Body of pancreas (tissue), 4 donors: ENCODE results near the gene DGKD.

Experiments
- POLR2A ChIP-seq, 3 donors: fragments of 450-650 bp; IDR thresholded peaks; one replicate each; pipeline ENCODE4 v1.6.1; 2016; ENCODE audit warnings: antibody characterized with exemption in 3 of 3, mild to moderate bottlenecking in 2 of 3
- TF ChIP-seq, protein P1 (sequence below), 7 experiments: fragments of 450-650 bp in 4 of 7; fragments of 200-600 bp in 3 of 7; sonication (generic) in 3 of 7; IDR thresholded peaks; one replicate each; pipeline ENCODE4 v1.5.1; 2016 to 2019; ENCODE audit warnings: antibody characterized with exemption in 7 of 7

DNA sequence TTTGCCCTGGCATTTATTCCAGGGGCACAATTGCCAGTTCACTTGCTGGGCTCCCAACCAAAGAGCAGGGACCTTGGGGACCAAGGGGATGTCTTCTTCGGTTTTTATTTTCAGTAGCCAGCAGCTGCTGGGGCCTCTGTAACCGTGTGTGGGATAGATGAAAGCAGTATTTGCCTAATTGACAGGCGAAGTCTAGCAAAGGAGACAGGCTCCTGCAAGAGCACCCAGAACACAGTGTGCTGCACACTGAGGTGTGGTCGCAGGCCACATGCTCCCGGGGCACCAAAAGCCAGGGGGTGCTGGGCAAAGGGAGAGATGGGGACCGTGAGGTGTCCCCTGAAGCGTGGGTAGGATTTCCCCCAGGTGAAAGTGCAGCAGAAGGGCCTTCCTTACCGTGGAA, 41.4 kb upstream of the DGKD start:
- TF ChIP-seq, protein P1, sequence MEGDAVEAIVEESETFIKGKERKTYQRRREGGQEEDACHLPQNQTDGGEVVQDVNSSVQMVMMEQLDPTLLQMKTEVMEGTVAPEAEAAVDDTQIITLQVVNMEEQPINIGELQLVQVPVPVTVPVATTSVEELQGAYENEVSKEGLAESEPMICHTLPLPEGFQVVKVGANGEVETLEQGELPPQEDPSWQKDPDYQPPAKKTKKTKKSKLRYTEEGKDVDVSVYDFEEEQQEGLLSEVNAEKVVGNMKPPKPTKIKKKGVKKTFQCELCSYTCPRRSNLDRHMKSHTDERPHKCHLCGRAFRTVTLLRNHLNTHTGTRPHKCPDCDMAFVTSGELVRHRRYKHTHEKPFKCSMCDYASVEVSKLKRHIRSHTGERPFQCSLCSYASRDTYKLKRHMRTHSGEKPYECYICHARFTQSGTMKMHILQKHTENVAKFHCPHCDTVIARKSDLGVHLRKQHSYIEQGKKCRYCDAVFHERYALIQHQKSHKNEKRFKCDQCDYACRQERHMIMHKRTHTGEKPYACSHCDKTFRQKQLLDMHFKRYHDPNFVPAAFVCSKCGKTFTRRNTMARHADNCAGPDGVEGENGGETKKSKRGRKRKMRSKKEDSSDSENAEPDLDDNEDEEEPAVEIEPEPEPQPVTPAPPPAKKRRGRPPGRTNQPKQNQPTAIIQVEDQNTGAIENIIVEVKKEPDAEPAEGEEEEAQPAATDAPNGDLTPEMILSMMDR (IDR thresholded peaks at IDR 0.05), result no peak
- TF ChIP-seq POLR2A (IDR thresholded peaks at IDR 0.05), result no peak
